SK-N-SH (cell line): ENCODE results near the gene TRAPPC12. TPM values are rescaled to one million over a fixed set of nuclear protein-coding genes. Genes with fewer than 3 reads are reported as not detected.

Experiments used
- CTCF ChIA-PET: fragments of 300-600, 350-600 bp; formaldehyde crosslinking; extraction: SDS; loops from one replicate; lab custom pipeline; 2021; lab: Yijun Ruan, JAX
- POLR2A ChIA-PET: fragments of 350-600 bp; sonication (Branson Sonifier 250); formaldehyde crosslinking; extraction: SDS; loops from one replicate; lab custom pipeline; 2020; ENCODE audit warnings: antibody characterized with exemption, inconsistent platforms; lab: Yijun Ruan, JAX
- DNase-seq: peaks from one replicate; pipeline ENCODE4 v3.0.0; 2012
- H2AFZ ChIP-seq: fragments of 200-600 bp; sonication (generic); 2 replicates; pipeline ENCODE4 v1.8.1; 2016; ENCODE audit warnings: antibody characterized with exemption, mild to moderate bottlenecking, low read depth
- H3F3A ChIP-seq: fragments of 200-600 bp; sonication (generic); replicated peaks from 2 replicates; pipeline ENCODE3; 2016; ENCODE audit warnings: antibody characterized with exemption, mild to moderate bottlenecking; ENCODE audit not compliant: insufficient read depth
- H3K27ac ChIP-seq, 2 experiments: fragments of 200-500 bp in 1 of 2; fragments of 200-600 bp in 1 of 2; sonication (Bioruptor generic) in 1 of 2; sonication (generic), shearing (Covaris generic) in 1 of 2; 2 replicates each; pipeline versions ENCODE4 v1.5.1 to v1.6.1; 2014 to 2016; ENCODE audit warnings: low read depth in 2 of 2, inconsistent platforms in 1 of 2, low read length in 1 of 2, mild to moderate bottlenecking in 1 of 2, mixed read lengths in 1 of 2
- H3K27me3 ChIP-seq: fragments of 200-600 bp; sonication (generic), shearing (Covaris generic); 2 replicates; pipeline ENCODE4 v1.6.1; 2016; ENCODE audit warnings: mixed run types; ENCODE audit not compliant: insufficient read depth
- H3K36me3 ChIP-seq, 2 experiments: fragments of 200-500 bp in 1 of 2; fragments of 200-600 bp in 1 of 2; sonication (Bioruptor generic) in 1 of 2; sonication (generic) in 1 of 2; replicated peaks in 1 of 2; 2 replicates each; pipeline versions ENCODE3 to v1.5.1; 2014 to 2016; ENCODE audit warnings: low read length in 1 of 2, mild to moderate bottlenecking in 1 of 2; ENCODE audit not compliant: insufficient read depth in 2 of 2, control insufficient read depth in 1 of 2
- H3K4me1 ChIP-seq, 2 experiments: fragments of 200-500 bp in 1 of 2; fragments of 200-600 bp in 1 of 2; sonication (Bioruptor generic) in 1 of 2; sonication (generic), shearing (Covaris generic) in 1 of 2; 2 replicates each; pipeline versions ENCODE4 v1.5.1 to v1.6.1; 2014 to 2016; ENCODE audit warnings: low read depth in 1 of 2, low read length in 1 of 2, mixed run types in 1 of 2; ENCODE audit not compliant: insufficient read depth in 2 of 2, control insufficient read depth in 1 of 2
- H3K4me2 ChIP-seq: fragments of 200-600 bp; sonication (generic), shearing (Covaris generic); 2 replicates; pipeline ENCODE4 v1.6.1; 2017; ENCODE audit warnings: mixed run types
- H3K4me3 ChIP-seq, 2 experiments: fragments of 200-500 bp in 1 of 2; fragments of 200-600 bp in 1 of 2; sonication (Bioruptor generic) in 1 of 2; sonication (generic), shearing (Covaris generic) in 1 of 2; 2 replicates each; pipeline versions ENCODE4 v1.5.1 to v1.8.1; 2014 to 2016; ENCODE audit warnings: low read depth in 2 of 2, inconsistent platforms in 1 of 2, low read length in 1 of 2, mild to moderate bottlenecking in 1 of 2, mixed read lengths in 1 of 2, moderate library complexity in 1 of 2
- H3K79me2 ChIP-seq: fragments of 200-600 bp; sonication (generic); 2 replicates; pipeline ENCODE4 v1.8.1; 2017; ENCODE audit warnings: mild to moderate bottlenecking; ENCODE audit not compliant: insufficient read depth
- H3K9ac ChIP-seq: fragments of 200-600 bp; sonication (generic); 2 replicates; pipeline ENCODE4 v1.6.1; 2017; ENCODE audit warnings: mixed run types
- H3K9me2 ChIP-seq: fragments of 200-600 bp; sonication (generic); 2 replicates; pipeline ENCODE4 v1.6.1; 2017; ENCODE audit warnings: mixed run types
- H3K9me3 ChIP-seq: fragments of 200-600 bp; sonication (generic); 2 replicates; pipeline ENCODE4 v1.6.1; 2017; ENCODE audit warnings: mixed run types, mild to moderate bottlenecking, moderate library complexity
- H4K20me1 ChIP-seq: fragments of 200-600 bp; sonication (generic); 2 replicates; pipeline ENCODE4 v1.6.1; 2017; ENCODE audit warnings: mild to moderate bottlenecking, mixed run types; ENCODE audit not compliant: insufficient read depth
- CHD2 ChIP-seq: fragments of 150-350 bp; IDR thresholded peaks from 2 replicates; pipeline ENCODE4 v1.6.1; 2018; ENCODE audit warnings: low read length; ENCODE audit not compliant: partially characterized antibody
- ELF1 ChIP-seq: IDR thresholded peaks from 2 replicates; pipeline ENCODE4 v1.4.0; 2012
- EP300 ChIP-seq, 2 experiments: IDR thresholded peaks; 2 replicates each; pipeline versions ENCODE4 v1.4.0 to v1.6.1; 2012; ENCODE audit warnings: borderline replicate concordance in 1 of 2, low read depth in 1 of 2, low read length in 1 of 2
- EZH2phosphoT487 ChIP-seq: fragments of 200-600 bp; sonication (generic); IDR thresholded peaks from 2 replicates; pipeline ENCODE4 v1.6.1; 2017; ENCODE audit warnings: low read depth, mixed run types, mild to moderate bottlenecking, antibody characterized with exemption, moderate library complexity, borderline replicate concordance
- GABPA ChIP-seq: IDR thresholded peaks from 2 replicates; pipeline ENCODE4 v1.4.0; 2012; ENCODE audit warnings: low read depth, mild to moderate bottlenecking
- JUND ChIP-seq: IDR thresholded peaks from 2 replicates; pipeline ENCODE4 v1.4.0; 2012
- MEF2A ChIP-seq: IDR thresholded peaks from 2 replicates; pipeline ENCODE4 v1.4.0; 2012; ENCODE audit warnings: low read depth, borderline replicate concordance
- NFIC ChIP-seq: IDR thresholded peaks from 2 replicates; pipeline ENCODE4 v1.4.0; 2012; ENCODE audit warnings: borderline replicate concordance
- POLR2AphosphoS5 ChIP-seq: IDR thresholded peaks from 2 replicates; pipeline ENCODE4 v1.6.1; 2012; ENCODE audit warnings: low read depth, low read length
- RAD21 ChIP-seq: IDR thresholded peaks from 2 replicates; pipeline ENCODE4 v1.6.1; 2012; ENCODE audit warnings: mild to moderate bottlenecking, low read length
- RCOR1 ChIP-seq: fragments of 150-350 bp; IDR thresholded peaks from 2 replicates; pipeline ENCODE4 v1.6.1; 2017; ENCODE audit warnings: antibody characterized with exemption, low read length
- RFX5 ChIP-seq: IDR thresholded peaks from 2 replicates; pipeline ENCODE4 v1.6.1; 2012; ENCODE audit warnings: mild to moderate bottlenecking, improper control_type of control experiment, low read length
- TAF1 ChIP-seq: IDR thresholded peaks from 2 replicates; pipeline ENCODE4 v1.6.1; 2012; ENCODE audit warnings: low read depth, mild to moderate bottlenecking, low read length, moderate library complexity, borderline replicate concordance
- ZBTB33 ChIP-seq: IDR thresholded peaks from 2 replicates; pipeline ENCODE4 v1.4.0; 2012; ENCODE audit warnings: low read depth, borderline replicate concordance
- WGBS: methylation state at CpG from one replicate; pipeline ENCODE4 v1.1.6; 2017; ENCODE audit warnings: low lambda C conversion rate; 5-methylcytosine and 5-hydroxymethylcytosine counted together
- polyA plus RNA-seq, 3 experiments: library from polyadenylated mRNA; depleted of rRNA; stranded (reverse); fragments of >200 nt; gene quantifications; 2 replicates each; pipeline ENCODE4 v1.2.3, GENCODE V29; 2012
- TF ChIP-seq, protein P1 (sequence below): fragments of 150-350 bp; IDR thresholded peaks from 2 replicates; pipeline ENCODE4 v1.6.1; 2016; ENCODE audit warnings: mild to moderate bottlenecking, low read depth, low read length
- TF ChIP-seq, protein P2 (sequence below): IDR thresholded peaks from 2 replicates; pipeline ENCODE4 v1.4.0; 2012; ENCODE audit warnings: low read depth, borderline replicate concordance
- TF ChIP-seq, protein P3 (sequence below): fragments of 200-600 bp; sonication (generic); IDR thresholded peaks from 2 replicates; pipeline ENCODE4 v1.6.1; 2017; ENCODE audit warnings: antibody characterized with exemption, mild to moderate bottlenecking, moderate library complexity

Gene TRAPPC12
- polyA plus RNA-seq, 1 of the 3 experiments (the other 2 are of a cell fraction): 83.3 TPM

DNA sequence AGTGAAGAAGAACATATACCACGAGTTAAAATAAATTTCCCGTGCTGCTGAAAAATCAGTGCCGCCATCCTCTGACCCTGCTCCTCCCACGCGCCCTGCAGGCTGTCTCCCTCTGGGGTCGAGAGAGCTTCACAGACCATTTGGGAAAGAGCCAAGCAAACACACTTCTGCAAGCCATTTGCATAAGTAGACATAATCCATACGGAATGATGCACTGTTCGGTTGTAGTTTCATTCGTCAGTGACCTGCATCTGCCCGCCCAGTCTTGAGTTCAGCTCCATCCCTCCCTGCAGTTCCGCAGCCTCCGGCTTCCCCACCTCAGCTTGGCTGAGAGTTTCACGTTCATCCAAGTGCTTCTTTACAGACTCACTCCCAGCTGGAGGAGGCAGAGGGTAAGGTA is 69.6 kb downstream of the TRAPPC12 start:
- ChIA-PET CTCF (interaction anchor here (1.0 to 3.1 kb wide), 7 partner anchors 10 to 201 kb away, joined by 3 to 27 read pairs (median 5); partner anchors contain the start of gene TRAPPC12), POLR2A (interaction anchor here (0.7 kb wide), 1 partner anchor 10 kb away, joined by 3 read pairs; no protein-coding TSS in a partner anchor)
- DNase-seq: peak; percentile 79
- no peaks in the 10 kb centered on the region for H4K20me1 ChIP-seq
- no peaks in the 10 kb centered on the region for H3K27me3 ChIP-seq
- H3K4me1 ChIP-seq: peaks cover 0 to 29% of the 10 kb centered on the region in 2 experiments; a peak in 2 of 4 replicates
- no peaks in the 10 kb centered on the region for H3F3A ChIP-seq
- H3K9me2 ChIP-seq: no peaks in the 10 kb centered on the region
- no peak overlapping the region for H3K9ac ChIP-seq
- no peak overlapping the region for H2AFZ ChIP-seq
- no peak for TF ChIP-seq RFX5
- TF ChIP-seq EP300 (IDR thresholded peaks at IDR 0.05; ENCODE audit: borderline replicate concordance in 1 of 2, low read depth in 1 of 2, low read length in 1 of 2): 0 out of 4 replicates have a peak, but pooled peaks of 1 of the 2 experiments have one; percentile 10
- H3K4me3 ChIP-seq: no peak overlapping the region
- peak overlapping the region in 1 of 2 experiments; percentile 94; a peak in 2 of 4 replicates for H3K27ac ChIP-seq
- H3K9me3 ChIP-seq: no peaks in the 10 kb centered on the region
- H3K79me2 ChIP-seq: no peaks in the 10 kb centered on the region
- H3K36me3 ChIP-seq: peaks cover 36 to 76% of the 10 kb centered on the region in 2 experiments
- 84% methylated on average over 13 of the region's 13 CpGs for WGBS
- no peak overlapping the region for H3K4me2 ChIP-seq

DNA sequence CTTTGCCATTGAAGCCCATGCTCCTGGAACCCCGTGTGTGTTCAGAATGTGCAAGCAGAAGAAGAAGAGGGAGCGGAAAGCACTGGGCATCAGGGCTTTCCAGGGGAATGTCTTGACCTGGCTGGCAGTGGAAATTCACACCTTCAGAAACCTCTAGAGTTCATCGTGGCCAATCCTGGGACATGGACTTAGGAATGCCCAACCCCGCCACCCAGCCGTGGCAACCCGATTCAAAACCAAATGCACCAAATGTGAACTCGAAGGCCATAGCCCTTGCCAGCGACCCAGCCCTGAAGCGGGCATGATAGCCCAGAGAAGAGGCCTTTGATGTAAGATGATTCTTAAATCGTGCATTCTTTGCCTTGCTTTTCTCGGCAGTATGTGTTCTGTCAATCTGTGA is 70.4 kb downstream of the TRAPPC12 start:
- H2AFZ ChIP-seq: no peak overlapping the region
- WGBS: 95% methylated on average over 11 of the region's 11 CpGs
- no peak overlapping the region for H3K27ac ChIP-seq
- ChIA-PET CTCF (interaction anchor here (1.3 to 3.1 kb wide), 6 partner anchors 9 to 202 kb away, joined by 3 to 27 read pairs (median 10); no protein-coding TSS in a partner anchor), POLR2A (interaction anchor here (0.7 kb wide), 1 partner anchor 9 kb away, joined by 3 read pairs; no protein-coding TSS in a partner anchor)
- H4K20me1 ChIP-seq: no peaks in the 10 kb centered on the region
- DNase-seq: no peak
- no peak overlapping the region for H3K4me3 ChIP-seq
- TF ChIP-seq ELF1 (no peak), POLR2AphosphoS5 (no peak), NFIC (no peak), TAF1 (no peak), RFX5 (no peak), EZH2phosphoT487 (no peak), JUND (no peak), MEF2A (no peak), CHD2 (no peak), RAD21 (no peak), RCOR1 (no peak), GABPA (no peak), EP300 (IDR thresholded peaks at IDR 0.05; ENCODE audit: borderline replicate concordance in 1 of 2, low read depth in 1 of 2, low read length in 1 of 2) (no peak), ZBTB33 (no peak)
- TF ChIP-seq, protein P1, sequence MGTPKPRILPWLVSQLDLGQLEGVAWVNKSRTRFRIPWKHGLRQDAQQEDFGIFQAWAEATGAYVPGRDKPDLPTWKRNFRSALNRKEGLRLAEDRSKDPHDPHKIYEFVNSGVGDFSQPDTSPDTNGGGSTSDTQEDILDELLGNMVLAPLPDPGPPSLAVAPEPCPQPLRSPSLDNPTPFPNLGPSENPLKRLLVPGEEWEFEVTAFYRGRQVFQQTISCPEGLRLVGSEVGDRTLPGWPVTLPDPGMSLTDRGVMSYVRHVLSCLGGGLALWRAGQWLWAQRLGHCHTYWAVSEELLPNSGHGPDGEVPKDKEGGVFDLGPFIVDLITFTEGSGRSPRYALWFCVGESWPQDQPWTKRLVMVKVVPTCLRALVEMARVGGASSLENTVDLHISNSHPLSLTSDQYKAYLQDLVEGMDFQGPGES: no peak
- TF ChIP-seq, protein P2, sequence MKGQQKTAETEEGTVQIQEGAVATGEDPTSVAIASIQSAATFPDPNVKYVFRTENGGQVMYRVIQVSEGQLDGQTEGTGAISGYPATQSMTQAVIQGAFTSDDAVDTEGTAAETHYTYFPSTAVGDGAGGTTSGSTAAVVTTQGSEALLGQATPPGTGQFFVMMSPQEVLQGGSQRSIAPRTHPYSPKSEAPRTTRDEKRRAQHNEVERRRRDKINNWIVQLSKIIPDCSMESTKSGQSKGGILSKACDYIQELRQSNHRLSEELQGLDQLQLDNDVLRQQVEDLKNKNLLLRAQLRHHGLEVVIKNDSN: no peak
- TF ChIP-seq, protein P3, sequence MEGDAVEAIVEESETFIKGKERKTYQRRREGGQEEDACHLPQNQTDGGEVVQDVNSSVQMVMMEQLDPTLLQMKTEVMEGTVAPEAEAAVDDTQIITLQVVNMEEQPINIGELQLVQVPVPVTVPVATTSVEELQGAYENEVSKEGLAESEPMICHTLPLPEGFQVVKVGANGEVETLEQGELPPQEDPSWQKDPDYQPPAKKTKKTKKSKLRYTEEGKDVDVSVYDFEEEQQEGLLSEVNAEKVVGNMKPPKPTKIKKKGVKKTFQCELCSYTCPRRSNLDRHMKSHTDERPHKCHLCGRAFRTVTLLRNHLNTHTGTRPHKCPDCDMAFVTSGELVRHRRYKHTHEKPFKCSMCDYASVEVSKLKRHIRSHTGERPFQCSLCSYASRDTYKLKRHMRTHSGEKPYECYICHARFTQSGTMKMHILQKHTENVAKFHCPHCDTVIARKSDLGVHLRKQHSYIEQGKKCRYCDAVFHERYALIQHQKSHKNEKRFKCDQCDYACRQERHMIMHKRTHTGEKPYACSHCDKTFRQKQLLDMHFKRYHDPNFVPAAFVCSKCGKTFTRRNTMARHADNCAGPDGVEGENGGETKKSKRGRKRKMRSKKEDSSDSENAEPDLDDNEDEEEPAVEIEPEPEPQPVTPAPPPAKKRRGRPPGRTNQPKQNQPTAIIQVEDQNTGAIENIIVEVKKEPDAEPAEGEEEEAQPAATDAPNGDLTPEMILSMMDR: no peak
- H3K9ac ChIP-seq: no peak overlapping the region
- H3K9me2 ChIP-seq: no peaks in the 10 kb centered on the region
- H3K79me2 ChIP-seq: no peaks in the 10 kb centered on the region
- no peak overlapping the region for H3K4me2 ChIP-seq
- H3K4me1 ChIP-seq: peaks cover 0 to 29% of the 10 kb centered on the region in 2 experiments; a peak in 2 of 4 replicates
- H3K27me3 ChIP-seq: no peaks in the 10 kb centered on the region
- H3K36me3 ChIP-seq: peaks cover 36 to 67% of the 10 kb centered on the region in 2 experiments
- no peaks in the 10 kb centered on the region for H3K9me3 ChIP-seq
- H3F3A ChIP-seq: no peaks in the 10 kb centered on the region
